IMR-90 (cell line): Measurements from ENCODE around the gene FMN1. TPM values are rescaled to one million over a fixed set of nuclear protein-coding genes. Genes with fewer than 3 reads are reported as not detected.
A peak's percentile ranks its signal among the peaks of the same experiment; 100 is the strongest.

Experiments
- ATAC-seq: fragments of 200-7000 bp; cut with Tn5 transposase; 2 replicates; pipeline ENCODE4 v1.9.1; 2020; ENCODE audit warnings: low read depth, mild to moderate bottlenecking, moderate library complexity
- BruUV-seq: library from RNA; stranded (reverse); fragments of 400-500 nt; replicated peaks from 2 replicates; lab custom pipeline; 2021; lab: Mats Ljungman, UMichigan
- CTCF ChIA-PET: fragments of 300-600 bp; formaldehyde crosslinking; extraction: SDS; loops from one replicate; lab custom pipeline; 2021; ENCODE audit warnings: antibody characterized with exemption; lab: Yijun Ruan, JAX
- POLR2A ChIA-PET: fragments of 300-600 bp; sonication (Branson Sonifier 250); formaldehyde crosslinking; loops from one replicate; lab custom pipeline; 2022; ENCODE audit warnings: antibody characterized with exemption; ENCODE audit not compliant: unreplicated experiment; lab: Charles Lee
- DNase-seq: peaks from one replicate; pipeline ENCODE4 v3.0.0; 2013
- H2AFZ ChIP-seq: replicated peaks from 2 replicates; pipeline ENCODE3; 2013; ENCODE audit warnings: low read length, mild to moderate bottlenecking; ENCODE audit not compliant: poor library complexity
- H2AK5ac ChIP-seq: 2 replicates; pipeline ENCODE4 v1.6.1; 2013; ENCODE audit warnings: low read depth, low read length, inconsistent platforms
- H2AK9ac ChIP-seq: replicated peaks from 2 replicates; pipeline ENCODE3; 2013; ENCODE audit warnings: mild to moderate bottlenecking, low read depth, low read length, moderate library complexity; ENCODE audit not compliant: poor library complexity
- H2BK120ac ChIP-seq: 2 replicates; pipeline ENCODE4 v1.6.1; 2013; ENCODE audit warnings: low read depth, low read length, inconsistent platforms
- H2BK15ac ChIP-seq: 3 replicates; pipeline ENCODE4 v1.6.1; 2013; ENCODE audit warnings: low read depth, low read length, inconsistent platforms
- H2BK20ac ChIP-seq: 2 replicates; pipeline ENCODE4 v1.6.1; 2013; ENCODE audit warnings: low read depth, mild to moderate bottlenecking, inconsistent platforms, low read length, moderate library complexity
- H2BK5ac ChIP-seq: 2 replicates; pipeline ENCODE4 v1.6.1; 2013; ENCODE audit warnings: mild to moderate bottlenecking, low read depth, low read length, inconsistent platforms; ENCODE audit not compliant: poor library complexity, severe bottlenecking
- H3K14ac ChIP-seq: replicated peaks from 2 replicates; pipeline ENCODE4 v1.6.1; 2013; ENCODE audit warnings: low read depth, low read length, inconsistent platforms
- H3K18ac ChIP-seq: 2 replicates; pipeline ENCODE4 v1.6.1; 2013; ENCODE audit warnings: low read depth, low read length, control low read depth
- H3K23ac ChIP-seq: 2 replicates; pipeline ENCODE4 v1.6.1; 2013; ENCODE audit warnings: low read depth, low read length, inconsistent platforms
- H3K27ac ChIP-seq: 2 replicates; pipeline ENCODE4 v1.5.1; 2013; ENCODE audit warnings: mild to moderate bottlenecking, control low read depth, low read length; ENCODE audit not compliant: insufficient read depth
- H3K27me3 ChIP-seq: 2 replicates; pipeline ENCODE4 v1.6.1; 2013; ENCODE audit warnings: low read length; ENCODE audit not compliant: control insufficient read depth, insufficient read depth
- H3K36me3 ChIP-seq: 2 replicates; pipeline ENCODE4 v1.6.1; 2013; ENCODE audit warnings: low read length, mixed read lengths; ENCODE audit not compliant: control insufficient read depth, insufficient read depth
- H3K4ac ChIP-seq: 2 replicates; pipeline ENCODE4 v1.6.1; 2013; ENCODE audit warnings: low read depth, low read length, inconsistent platforms
- H3K4me1 ChIP-seq: 2 replicates; pipeline ENCODE4 v1.6.1; 2013; ENCODE audit warnings: low read length, mixed read lengths; ENCODE audit not compliant: control insufficient read depth, insufficient read depth
- H3K4me2 ChIP-seq: 2 replicates; pipeline ENCODE4 v1.6.1; 2013; ENCODE audit warnings: low read depth, mild to moderate bottlenecking, control low read depth, low read length, moderate library complexity
- H3K4me3 ChIP-seq: 2 replicates; pipeline ENCODE4 v1.5.1; 2013; ENCODE audit warnings: low read depth, mild to moderate bottlenecking, control low read depth, low read length, moderate library complexity; ENCODE audit not compliant: insufficient read depth
- H3K56ac ChIP-seq: 2 replicates; pipeline ENCODE4 v1.6.1; 2013; ENCODE audit warnings: low read length, inconsistent platforms; ENCODE audit not compliant: insufficient read depth; ENCODE audit errors: extremely low read depth
- H3K79me1 ChIP-seq, 2 experiments: 2 replicates each; pipeline ENCODE4 v1.6.1; 2013; ENCODE audit warnings: low read length in 2 of 2, inconsistent platforms in 1 of 2, low read depth in 1 of 2
- H3K9ac ChIP-seq: 2 replicates; pipeline ENCODE4 v1.6.1; 2013; ENCODE audit warnings: low read depth, low read length, control low read depth
- H3K9me1 ChIP-seq: 2 replicates; pipeline ENCODE4 v1.6.1; 2013; ENCODE audit warnings: low read length, inconsistent platforms; ENCODE audit not compliant: insufficient read depth
- H3K9me3 ChIP-seq: 2 replicates; pipeline ENCODE4 v1.6.1; 2013; ENCODE audit warnings: low read length; ENCODE audit not compliant: control insufficient read depth, insufficient read depth
- H4K20me1 ChIP-seq: 2 replicates; pipeline ENCODE4 v1.6.1; 2013; ENCODE audit warnings: low read length, inconsistent platforms; ENCODE audit not compliant: insufficient read depth
- H4K5ac ChIP-seq: 2 replicates; pipeline ENCODE4 v1.6.1; 2013; ENCODE audit warnings: mild to moderate bottlenecking, low read depth, low read length, control low read depth
- H4K8ac ChIP-seq, 2 experiments: 2 replicates each; pipeline ENCODE4 v1.6.1; 2013; ENCODE audit warnings: low read depth in 2 of 2, low read length in 2 of 2, control low read depth in 1 of 2, inconsistent platforms in 1 of 2
- H4K91ac ChIP-seq: 2 replicates; pipeline ENCODE4 v1.6.1; 2013; ENCODE audit warnings: low read depth, low read length, inconsistent platforms; ENCODE audit not compliant: insufficient read depth
- CEBPB ChIP-seq: IDR thresholded peaks from 2 replicates; pipeline ENCODE4 v1.6.1; 2012; ENCODE audit warnings: low read depth, low read length, improper control_type of control experiment
- MAZ ChIP-seq: IDR thresholded peaks from 2 replicates; pipeline ENCODE4 v1.6.1; 2012; ENCODE audit warnings: low read depth, mild to moderate bottlenecking, low read length, improper control_type of control experiment, moderate library complexity, borderline replicate concordance
- NFE2L2 ChIP-seq: fragments of 150-350 bp; IDR thresholded peaks from 2 replicates; pipeline ENCODE4 v1.6.1; 2016; ENCODE audit warnings: low read depth, mild to moderate bottlenecking, low read length
- POLR2A ChIP-seq: IDR thresholded peaks from 2 replicates; pipeline ENCODE4 v1.6.1; 2012; ENCODE audit warnings: mild to moderate bottlenecking, low read depth, low read length
- RCOR1 ChIP-seq: IDR thresholded peaks from 2 replicates; pipeline ENCODE4 v1.6.1; 2012; ENCODE audit warnings: mild to moderate bottlenecking, low read length, improper control_type of control experiment; ENCODE audit not compliant: insufficient replicate concordance
- WGBS, 2 experiments: methylation state at CpG; one replicate each; pipeline versions ENCODE4 v1.1.5 to v1.1.7; 2013; ENCODE audit warnings: missing lambda C conversion rate in 2 of 2; ENCODE audit not compliant: insufficient read length in 1 of 2; ENCODE audit errors: extremely low coverage in 2 of 2; 5-methylcytosine and 5-hydroxymethylcytosine counted together
- dilution Hi-C: fragments of 300-500 bp; cut with HindIII; formaldehyde crosslinking; loops from one replicate; pipeline ENCODE4 v1.14.3; 2018; ENCODE audit warnings: low sequenced_read_pairs; ENCODE audit not compliant: unreplicated experiment
- in situ Hi-C: fragments of 300-500 bp; cut with MboI; formaldehyde crosslinking; loops from 3 replicates; pipeline ENCODE4 v1.14.3; 2019; ENCODE audit warnings: low sequenced_read_pairs, inconsistent platforms, mixed read lengths
- intact Hi-C: fragments of 100-400 bp; cut with micrococcal nuclease; formaldehyde crosslinking; loops from 2 replicates; pipeline ENCODE4 v1.10.0; 2022
- polyA plus RNA-seq, 3 experiments: library from polyadenylated mRNA; depleted of rRNA; stranded (reverse); fragments of >200 nt; gene quantifications; 2 replicates each; pipeline ENCODE4 v1.2.3, GENCODE V29; 2012; ENCODE audit warnings: low replicate concordance in 1 of 3
- total RNA-seq: library from RNA; depleted of rRNA; stranded (reverse); fragments of >200 nt; gene quantifications from 2 replicates; pipeline ENCODE4 v1.2.3, GENCODE V29; 2012

FMN1 gene
- total and polyA plus RNA-seq, 2 of the 4 experiments (the other 2 are of a cell fraction), result 7.3 to 17.6 TPM

GRCh38 chr15:32919749-32920414 lies 274.6 kb downstream of the FMN1 start:
- ChIA-PET POLR2A (no interaction called here), CTCF (no interaction called here)
- peaks cover 44 to 75% of the 10 kb centered on the region in 2 experiments; a peak in 3 of 4 replicates for H3K79me1 ChIP-seq
- peak overlapping the region; percentile 4; the same call in 1 of the 2 replicates for H3K9ac ChIP-seq
- H3K27me3 ChIP-seq, result no peaks in the 10 kb centered on the region
- ATAC-seq (peak; percentile 88), DNase-seq (peak; percentile 99)
- peak overlapping the region; percentile 73 for H3K14ac ChIP-seq
- no peaks in the 10 kb centered on the region for H3K9me3 ChIP-seq
- H3K27ac ChIP-seq, result peak overlapping the region; percentile 90
- no peaks in the 10 kb centered on the region for H4K20me1 ChIP-seq
- in situ Hi-C loops (no loop called here), intact Hi-C loops (loop anchor here (1.0 kb wide), 3 partner anchors 11 to 59 kb away; no protein-coding TSS in a partner anchor), dilution Hi-C loops (no loop called here)
- H3K9me1 ChIP-seq, result peaks cover 20% of the 10 kb centered on the region
- peak overlapping the region; percentile 97 for H2BK120ac ChIP-seq
- peak overlapping the region; percentile 93 to 95; a peak in 3 of 4 replicates for H4K8ac ChIP-seq
- H2BK20ac ChIP-seq, result peak overlapping the region; percentile 97
- H4K91ac ChIP-seq, result peak overlapping the region; percentile 96
- TF ChIP-seq NFE2L2 (peak; percentile 45; the same call in 1 of the 2 replicates), POLR2A (peak; percentile 45; the same call in 1 of the 2 replicates), RCOR1 (peak; percentile 91), MAZ (no peak), CEBPB (peak; percentile 94)
- WGBS, 2 experiments, result 0% methylated on average over 1 of the region's 5 CpGs; no CpG with 5 or more reads in 1 of the 2 experiments
- H2BK5ac ChIP-seq, result peak overlapping the region; percentile 97
- peaks cover 32% of the 10 kb centered on the region for H3K4me1 ChIP-seq
- peaks cover 9% of the 10 kb centered on the region for H3K36me3 ChIP-seq
- peak overlapping the region; percentile 86; the same call in 2 of the 3 replicates for H2BK15ac ChIP-seq
- no TSS peak for BruUV-seq
- peak overlapping the region; percentile 89 for H3K4ac ChIP-seq
- H3K23ac ChIP-seq, result peak overlapping the region; percentile 90
- peak overlapping the region; percentile 100 for H4K5ac ChIP-seq
- no peak overlapping the region for H2AK9ac ChIP-seq
- H3K56ac ChIP-seq, result peak overlapping the region; percentile 88
- no peak overlapping the region for H3K4me3 ChIP-seq
- no peak overlapping the region for H2AFZ ChIP-seq
- peak overlapping the region; percentile 77; the same call in 1 of the 2 replicates for H2AK5ac ChIP-seq
- H3K4me2 ChIP-seq, result peak overlapping the region; percentile 17; the same call in 1 of the 2 replicates
- H3K18ac ChIP-seq, result peak overlapping the region; percentile 97
